Effector CD4-positive, alpha-beta T cell (primary cell): ENCODE data around the gene ABHD2.
"Not testable (repeated sequence)": the region's sequence is repeated elsewhere in the genome, so short reads cannot be mapped to it uniquely, and the experiment has no call there.

Experiments
- DNase-seq: peaks from one replicate; pipeline ENCODE4 v3.0.0-alpha.2; 2020

The ABHD2 gene

GRCh38 chr15:89101302-89102193 is 13.3 kb downstream of the ABHD2 start:
- no peak for DNase-seq

- DNase-seq, result no peak
Measured at GRCh38 chr15:89103481-89104171, 15.4 kb downstream of the ABHD2 start.

- DNase-seq, result no peak
Measured at GRCh38 chr15:89104172-89104564, 15.9 kb downstream of the ABHD2 start.

- no peak for DNase-seq
Measured at GRCh38 chr15:89105147-89105546, 16.9 kb downstream of the ABHD2 start.

- DNase-seq, result no peak
Measured at GRCh38 chr15:89106200-89106599, 17.9 kb downstream of the ABHD2 start.

- no peak for DNase-seq
Measured at GRCh38 chr15:89107984-89108383, 19.7 kb downstream of the ABHD2 start.

GRCh38 chr15:89108835-89109234 is 20.6 kb downstream of the ABHD2 start:
- DNase-seq, result no peak

- DNase-seq, result no peak
Measured at GRCh38 chr15:89109238-89109637, 21.0 kb downstream of the ABHD2 start.

- no peak for DNase-seq
Measured at GRCh38 chr15:89110060-89110459, 21.8 kb downstream of the ABHD2 start.

- no peak for DNase-seq
Measured at GRCh38 chr15:89111352-89111751, 23.1 kb downstream of the ABHD2 start.

GRCh38 chr15:89111961-89112340 is 23.7 kb downstream of the ABHD2 start:
- no peak for DNase-seq

- DNase-seq, result no peak
Measured at GRCh38 chr15:89112341-89112971, 24.2 kb downstream of the ABHD2 start.

GRCh38 chr15:89113296-89114024 is 25.2 kb downstream of the ABHD2 start:
- no peak for DNase-seq

GRCh38 chr15:89114990-89115389 is 26.7 kb downstream of the ABHD2 start:
- no peak for DNase-seq

GRCh38 chr15:89115547-89115946 is 27.3 kb downstream of the ABHD2 start:
- no peak for DNase-seq

- DNase-seq, result no peak
Measured at GRCh38 chr15:89116404-89116803, 28.1 kb downstream of the ABHD2 start.

GRCh38 chr15:89117790-89118189 is 29.5 kb downstream of the ABHD2 start:
- DNase-seq, result no peak

GRCh38 chr15:89118481-89118989 is 30.3 kb downstream of the ABHD2 start:
- no peak for DNase-seq

- DNase-seq, result no peak
Measured at GRCh38 chr15:89119489-89120478, 31.5 kb downstream of the ABHD2 start.

GRCh38 chr15:89120479-89121000 is 32.3 kb downstream of the ABHD2 start:
- not testable (repeated sequence) for DNase-seq

- DNase-seq, result no peak
Measured at GRCh38 chr15:89121414-89121813, 33.2 kb downstream of the ABHD2 start.
